GM12892 (cell line): Measurements from ENCODE around the gene SEPTIN12.

ENCODE experiments used
- DNase-seq: peaks from one replicate; pipeline ENCODE4 v3.0.0; 2011; ENCODE audit not compliant: insufficient read length
- FAIRE-seq: peaks from 2 replicates; lab custom pipeline; 2011; peaks lifted over from hg19 to GRCh38; lab: Jason Lieb, UNC
- POLR2A ChIP-seq: IDR thresholded peaks from 2 replicates; pipeline ENCODE4 v1.6.1; 2011; ENCODE audit warnings: low read depth, low read length, control low read depth
- POLR2AphosphoS5 ChIP-seq: IDR thresholded peaks from 2 replicates; pipeline ENCODE4 v1.6.1; 2011; ENCODE audit warnings: low read depth, low read length, control low read depth
- TAF1 ChIP-seq: IDR thresholded peaks from 2 replicates; pipeline ENCODE4 v1.6.1; 2011; ENCODE audit warnings: low read depth, mild to moderate bottlenecking, control low read depth, low read length, borderline replicate concordance

SEPTIN12 gene

GRCh38 chr16:4814542-4815173 lies 26.5 kb upstream of the SEPTIN12 start:
- DNase-seq (no peak), FAIRE-seq (no peak)
- no peak for TF ChIP-seq POLR2A
- TF ChIP-seq POLR2AphosphoS5: no peak
- TF ChIP-seq TAF1: no peak

- no peak for TF ChIP-seq POLR2A
- TF ChIP-seq TAF1: no peak
- TF ChIP-seq POLR2AphosphoS5: no peak
- DNase-seq (no peak), FAIRE-seq (no peak)
Measured at GRCh38 chr16:4814046-4814445, 25.9 kb upstream of the SEPTIN12 start.

DNA sequence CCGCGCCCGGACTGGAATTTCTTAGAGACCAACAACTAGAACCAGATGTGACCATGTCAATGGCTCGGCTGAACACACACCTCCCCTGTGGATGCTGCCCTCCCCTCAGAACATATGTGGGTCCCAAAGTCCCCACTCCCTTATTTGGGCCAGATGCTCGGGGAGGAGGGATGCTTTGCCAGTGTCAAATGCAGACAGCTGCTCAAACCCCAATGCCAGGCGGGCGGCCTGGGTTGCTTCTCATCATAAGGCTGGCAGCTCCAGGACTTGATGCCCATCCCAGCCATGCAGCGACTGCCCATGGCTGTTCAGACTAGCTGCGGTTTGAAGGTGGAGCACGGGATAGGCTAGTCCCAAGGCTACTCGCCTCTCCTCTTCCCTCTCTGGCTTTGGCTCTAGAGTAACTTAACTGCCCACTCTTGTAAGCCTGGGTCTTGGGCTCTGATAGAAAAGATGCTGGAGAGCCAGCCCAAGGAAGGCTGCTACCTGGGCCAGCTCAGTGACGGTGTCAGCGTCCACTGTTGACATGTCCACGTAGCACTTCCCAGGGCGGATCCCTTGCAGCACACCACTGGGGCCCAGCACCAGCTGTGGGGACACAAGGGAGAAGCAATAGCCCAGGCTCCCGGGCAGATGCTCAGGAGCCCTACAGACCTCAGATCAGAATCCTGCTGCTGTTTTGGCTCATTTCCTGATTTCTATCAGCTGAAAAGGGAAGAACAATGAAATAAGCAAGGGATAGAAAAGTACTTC lies 25.3 kb upstream of the SEPTIN12 start:
- TF ChIP-seq POLR2A (no peak), POLR2AphosphoS5 (no peak), TAF1 (no peak)
- FAIRE-seq: no peak
- no peak for DNase-seq

GRCh38 chr16:4811773-4812172 lies 23.6 kb upstream of the SEPTIN12 start:
- no peak for TF ChIP-seq POLR2AphosphoS5
- TF ChIP-seq TAF1: no peak
- no peak for TF ChIP-seq POLR2A
- DNase-seq (no peak), FAIRE-seq (no peak)

- TF ChIP-seq TAF1 (no peak), POLR2AphosphoS5 (no peak), POLR2A (no peak)
- DNase-seq (no peak), FAIRE-seq (no peak)
Measured at GRCh38 chr16:4811242-4811641, 23.1 kb upstream of the SEPTIN12 start.

GRCh38 chr16:4806280-4806679 lies 18.1 kb upstream of the SEPTIN12 start:
- DNase-seq (no peak), FAIRE-seq (no peak)
- TF ChIP-seq POLR2A (no peak), POLR2AphosphoS5 (no peak), TAF1 (no peak)

DNA sequence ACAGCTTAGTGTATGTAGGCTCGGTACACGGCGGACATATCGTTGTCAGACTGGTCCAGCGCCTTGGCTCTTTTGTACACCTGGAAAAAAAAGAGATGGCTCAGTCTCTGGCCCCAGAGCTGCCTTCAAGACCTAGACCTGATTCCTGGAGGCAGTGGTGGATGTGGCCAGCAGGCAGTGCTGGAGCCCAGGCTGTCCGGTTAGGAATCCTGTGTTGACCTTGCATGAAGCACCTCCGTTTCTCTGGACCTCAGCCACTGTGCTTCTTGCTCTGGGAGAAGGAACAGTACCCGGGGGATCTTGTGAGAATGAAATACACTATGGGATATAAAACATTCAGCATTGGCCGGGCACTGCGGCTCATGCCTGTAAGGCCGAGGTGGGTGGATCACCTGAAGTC lies 17.1 kb upstream of the SEPTIN12 start:
- FAIRE-seq: no peak
- no peak for TF ChIP-seq TAF1
- no peak for TF ChIP-seq POLR2A
- TF ChIP-seq POLR2AphosphoS5: no peak
- DNase-seq: no peak

DNA sequence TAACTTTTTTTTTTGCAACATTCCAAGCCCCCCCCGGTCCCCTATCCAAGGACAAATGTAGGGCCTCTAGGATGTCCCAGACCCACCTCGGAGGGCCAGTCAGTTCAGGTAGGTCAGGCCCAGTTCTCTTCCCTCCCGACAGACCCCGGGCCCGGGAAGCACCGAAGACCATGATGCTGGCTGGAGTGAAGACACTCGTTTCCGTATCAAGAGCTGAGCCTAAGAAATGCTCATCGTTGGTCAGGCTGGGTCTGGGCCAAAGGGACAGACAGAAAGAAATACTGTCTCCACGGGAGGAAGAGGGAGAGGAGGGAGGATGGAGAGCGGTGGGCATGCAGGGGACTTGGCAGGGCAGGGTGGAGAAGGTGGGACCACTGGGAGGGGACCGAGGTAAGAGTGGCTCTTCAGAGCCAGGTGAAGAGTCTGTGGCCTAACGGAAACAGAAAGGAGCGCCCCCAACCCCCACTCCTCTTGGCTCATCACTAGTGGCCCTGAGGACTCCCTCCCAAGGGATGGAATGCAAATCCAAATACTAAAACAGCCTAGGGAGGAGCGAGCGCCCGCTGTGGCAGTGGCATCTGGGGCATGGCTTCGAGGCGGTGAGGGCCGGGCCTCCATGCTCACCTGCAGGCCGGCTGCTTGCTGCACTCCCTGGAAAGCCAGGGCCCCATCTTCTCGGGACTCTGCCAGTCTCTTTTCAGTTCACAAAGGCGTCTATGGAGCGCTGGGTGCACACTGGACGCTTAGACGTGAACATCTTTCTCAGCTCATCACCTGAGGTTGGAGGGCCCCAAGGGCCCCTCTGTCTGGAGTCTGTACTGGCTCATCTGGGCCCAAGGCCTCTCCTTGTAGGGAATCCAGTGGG lies 16.0 kb upstream of the SEPTIN12 start:
- FAIRE-seq (no peak), DNase-seq (no peak)
- TF ChIP-seq TAF1 (no peak), POLR2A (no peak), POLR2AphosphoS5 (no peak)

DNA sequence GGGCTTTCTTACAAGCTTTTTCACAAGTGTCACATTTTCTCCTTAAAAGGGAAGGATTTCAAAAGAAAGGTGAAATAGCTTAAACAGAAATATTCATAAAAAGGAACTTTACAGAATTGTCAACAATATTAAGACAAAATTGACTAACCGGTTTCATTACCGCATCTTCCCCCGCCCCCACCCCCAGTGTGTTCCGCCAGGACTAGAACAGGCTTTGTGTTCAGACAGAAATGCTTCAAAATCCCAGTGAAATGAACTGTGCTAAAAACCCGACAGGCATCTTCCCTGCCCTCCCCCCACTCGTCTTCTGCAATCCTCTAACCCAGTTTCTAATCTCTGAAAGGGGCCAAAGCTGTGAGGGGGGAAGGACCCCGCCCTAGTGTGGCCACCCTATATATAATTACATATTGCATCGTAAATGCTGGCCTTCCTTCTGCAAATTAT lies 15.3 kb upstream of the SEPTIN12 start:
- FAIRE-seq (no peak), DNase-seq (no peak)
- no peak for TF ChIP-seq TAF1
- no peak for TF ChIP-seq POLR2A
- TF ChIP-seq POLR2AphosphoS5: no peak

GRCh38 chr16:4802659-4803287 lies 14.6 kb upstream of the SEPTIN12 start:
- TF ChIP-seq POLR2AphosphoS5 (no peak), TAF1 (no peak), POLR2A (no peak)
- FAIRE-seq (peak; percentile 99), DNase-seq (peak; percentile 98)
